GM12892 (cell line): Measurements from ENCODE around the gene SUN3.
"Not testable (repeated sequence)": the region's sequence is repeated elsewhere in the genome, so short reads cannot be mapped to it uniquely, and the experiment has no call there.

Experiments
- DNase-seq: peaks from one replicate; pipeline ENCODE4 v3.0.0; 2011; ENCODE audit not compliant: insufficient read length
- FAIRE-seq: peaks from 2 replicates; lab custom pipeline; 2011; peaks lifted over from hg19 to GRCh38; lab: Jason Lieb, UNC
- POLR2A ChIP-seq: IDR thresholded peaks from 2 replicates; pipeline ENCODE4 v1.6.1; 2011; ENCODE audit warnings: low read depth, low read length, control low read depth
- POLR2AphosphoS5 ChIP-seq: IDR thresholded peaks from 2 replicates; pipeline ENCODE4 v1.6.1; 2011; ENCODE audit warnings: low read depth, low read length, control low read depth
- TAF1 ChIP-seq: IDR thresholded peaks from 2 replicates; pipeline ENCODE4 v1.6.1; 2011; ENCODE audit warnings: low read depth, mild to moderate bottlenecking, control low read depth, low read length, borderline replicate concordance

SUN3 gene

DNA sequence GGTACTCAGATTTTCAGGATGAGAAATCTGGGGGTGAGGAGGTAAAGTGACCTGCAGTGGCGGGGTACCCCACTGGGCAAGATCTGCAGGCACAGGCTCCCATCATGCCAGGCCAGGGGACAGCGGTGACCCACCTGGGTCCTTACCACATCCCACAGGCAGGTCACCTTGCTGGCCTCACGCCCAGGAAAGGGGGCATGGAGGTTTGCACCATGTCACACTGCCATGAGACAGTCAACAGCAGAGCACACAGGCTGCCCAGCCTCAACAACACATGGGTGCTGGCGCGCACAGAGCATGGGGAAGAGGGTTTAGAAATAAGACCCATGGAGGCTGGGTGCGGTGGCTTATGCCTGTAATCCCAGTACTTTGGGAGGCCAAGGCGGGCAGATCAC lies 81.6 kb downstream of the SUN3 start:
- no peak for FAIRE-seq
- no peak for DNase-seq
- TF ChIP-seq POLR2A: no peak
- TF ChIP-seq POLR2AphosphoS5: no peak
- TF ChIP-seq TAF1: no peak

GRCh38 chr7:47946581-47947354 lies 82.1 kb downstream of the SUN3 start:
- TF ChIP-seq POLR2AphosphoS5 (no peak), TAF1 (no peak), POLR2A (no peak)
- DNase-seq (no peak), FAIRE-seq (no peak)

- no peak for TF ChIP-seq TAF1
- no peak for TF ChIP-seq POLR2AphosphoS5
- no peak for TF ChIP-seq POLR2A
- DNase-seq (peak; percentile 43), FAIRE-seq (no peak)
Observed at GRCh38 chr7:47945261-47946015, 83.5 kb downstream of the SUN3 start.

DNA sequence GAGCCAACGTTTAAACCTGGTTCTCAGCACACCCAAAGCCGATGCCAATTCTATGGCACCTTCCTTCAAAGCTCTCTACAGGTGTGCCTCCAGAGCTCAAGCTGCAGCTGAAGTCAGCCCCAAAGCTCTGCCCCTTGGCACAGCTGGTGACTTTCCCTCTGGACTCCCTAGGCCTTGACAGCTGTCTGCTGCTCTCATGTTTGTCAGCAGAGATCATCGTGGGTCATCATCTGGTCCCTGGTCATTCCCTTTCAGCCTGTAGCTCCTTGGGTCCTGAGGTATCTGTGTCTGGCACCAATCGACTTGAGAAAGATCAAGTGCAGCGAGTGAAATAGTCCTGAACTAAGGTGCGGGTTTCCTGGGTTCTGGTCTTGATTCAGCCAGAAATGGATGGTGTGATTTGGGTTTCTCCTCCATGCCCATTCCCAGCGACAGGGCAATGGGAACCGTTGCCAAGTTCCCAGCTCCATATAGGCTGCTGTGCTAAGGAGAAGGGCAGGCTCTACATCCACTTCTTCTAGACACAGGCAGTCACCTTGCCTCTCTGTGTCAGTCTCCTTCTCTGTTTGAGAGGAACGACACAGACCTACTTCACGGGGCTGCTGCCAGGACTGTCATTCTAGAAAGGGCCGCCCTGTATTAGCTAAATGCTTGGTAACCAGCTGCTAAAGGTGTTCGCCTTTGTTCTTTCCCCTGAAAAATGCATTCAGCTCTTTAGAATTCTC lies 84.2 kb downstream of the SUN3 start:
- DNase-seq (no peak), FAIRE-seq (no peak)
- TF ChIP-seq TAF1 (no peak), POLR2AphosphoS5 (no peak), POLR2A (no peak)

- FAIRE-seq: no peak
- DNase-seq: no peak
- TF ChIP-seq TAF1 (no peak), POLR2A (no peak), POLR2AphosphoS5 (no peak)
Observed at GRCh38 chr7:47943676-47944474, 85.0 kb downstream of the SUN3 start.

- FAIRE-seq, DNase-seq: not testable (repeated sequence)
Observed at GRCh38 chr7:47942651-47943050, 86.3 kb downstream of the SUN3 start.

DNA sequence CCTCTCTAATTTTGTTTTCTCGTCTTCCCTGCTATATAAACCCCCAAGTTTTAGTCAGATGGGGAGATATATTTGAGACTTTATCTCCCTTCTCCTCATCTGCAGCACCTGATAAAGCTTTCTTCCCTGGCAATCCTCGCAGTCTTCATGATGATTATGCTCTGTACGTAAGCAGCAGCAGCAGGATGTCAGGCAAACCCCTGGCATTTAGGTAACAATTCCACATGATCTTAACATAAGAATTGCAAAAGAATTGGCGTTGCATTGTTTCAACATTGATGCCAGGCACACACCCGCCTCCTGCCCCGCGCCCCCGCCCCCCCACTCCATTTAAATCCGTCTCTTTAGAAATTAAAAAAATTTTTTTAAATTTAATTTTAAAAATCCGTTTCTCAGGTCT lies 86.8 kb downstream of the SUN3 start:
- no peak for FAIRE-seq
- DNase-seq: no peak
- TF ChIP-seq TAF1 (no peak), POLR2A (no peak), POLR2AphosphoS5 (no peak)

DNA sequence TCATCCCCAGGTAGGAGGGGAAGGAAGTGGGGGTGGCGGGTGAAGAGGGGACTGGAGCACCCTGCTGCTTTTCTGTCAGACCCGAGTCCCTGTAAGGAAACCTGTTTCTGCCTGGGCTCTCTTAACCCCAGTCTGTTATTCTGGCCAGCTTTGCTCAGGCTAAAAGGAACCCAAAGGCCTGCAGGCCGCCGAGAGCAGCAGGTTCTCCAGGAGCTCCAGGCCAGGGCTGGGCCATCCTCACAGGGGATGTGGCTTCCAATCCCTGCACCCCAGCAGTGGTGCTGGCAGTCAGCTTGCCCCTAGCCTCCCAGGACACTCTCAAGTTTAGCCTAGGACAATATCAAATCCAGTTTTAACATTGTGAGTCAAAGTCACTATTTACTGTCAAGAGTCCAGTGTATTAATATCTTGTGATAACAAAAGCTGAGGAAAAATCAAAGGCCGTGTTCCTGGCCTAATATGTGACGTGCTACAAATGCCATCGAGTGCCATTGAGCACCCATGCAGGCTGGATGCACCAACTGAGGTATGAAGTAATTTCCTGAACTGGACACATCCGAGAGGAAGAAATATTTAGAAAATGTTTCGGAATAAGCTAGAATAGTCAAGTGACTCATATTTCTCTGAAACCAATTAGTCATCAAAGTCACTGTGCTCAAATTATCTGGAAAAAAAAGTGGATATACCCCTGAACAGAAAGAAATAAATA lies 87.6 kb downstream of the SUN3 start:
- FAIRE-seq (no peak), DNase-seq (no peak)
- TF ChIP-seq TAF1: no peak
- TF ChIP-seq POLR2A: no peak
- no peak for TF ChIP-seq POLR2AphosphoS5

GRCh38 chr7:47940088-47941013 lies 88.6 kb downstream of the SUN3 start:
- TF ChIP-seq TAF1: no peak
- no peak for TF ChIP-seq POLR2A
- no peak for TF ChIP-seq POLR2AphosphoS5
- FAIRE-seq (no peak), DNase-seq (no peak)

- FAIRE-seq: no peak
- no peak for DNase-seq
- TF ChIP-seq TAF1 (no peak), POLR2AphosphoS5 (no peak), POLR2A (no peak)
Observed at GRCh38 chr7:47939425-47940036, 89.4 kb downstream of the SUN3 start.
